HG02970 (cell line): ENCODE results near the gene MYL5.
"Not testable (repeated sequence)": the region's sequence is repeated elsewhere in the genome, so short reads cannot be mapped to it uniquely, and the experiment has no call there.

ENCODE experiments used
- ATAC-seq: cut with Tn5 transposase; IDR thresholded peaks from one replicate; pipeline ENCODE4 v1.9.1; 2021; ENCODE audit warnings: mild to moderate bottlenecking, moderate library complexity, moderate number of reproducible peaks; ENCODE audit not compliant: unreplicated experiment, low FRiP score

Gene MYL5

DNA sequence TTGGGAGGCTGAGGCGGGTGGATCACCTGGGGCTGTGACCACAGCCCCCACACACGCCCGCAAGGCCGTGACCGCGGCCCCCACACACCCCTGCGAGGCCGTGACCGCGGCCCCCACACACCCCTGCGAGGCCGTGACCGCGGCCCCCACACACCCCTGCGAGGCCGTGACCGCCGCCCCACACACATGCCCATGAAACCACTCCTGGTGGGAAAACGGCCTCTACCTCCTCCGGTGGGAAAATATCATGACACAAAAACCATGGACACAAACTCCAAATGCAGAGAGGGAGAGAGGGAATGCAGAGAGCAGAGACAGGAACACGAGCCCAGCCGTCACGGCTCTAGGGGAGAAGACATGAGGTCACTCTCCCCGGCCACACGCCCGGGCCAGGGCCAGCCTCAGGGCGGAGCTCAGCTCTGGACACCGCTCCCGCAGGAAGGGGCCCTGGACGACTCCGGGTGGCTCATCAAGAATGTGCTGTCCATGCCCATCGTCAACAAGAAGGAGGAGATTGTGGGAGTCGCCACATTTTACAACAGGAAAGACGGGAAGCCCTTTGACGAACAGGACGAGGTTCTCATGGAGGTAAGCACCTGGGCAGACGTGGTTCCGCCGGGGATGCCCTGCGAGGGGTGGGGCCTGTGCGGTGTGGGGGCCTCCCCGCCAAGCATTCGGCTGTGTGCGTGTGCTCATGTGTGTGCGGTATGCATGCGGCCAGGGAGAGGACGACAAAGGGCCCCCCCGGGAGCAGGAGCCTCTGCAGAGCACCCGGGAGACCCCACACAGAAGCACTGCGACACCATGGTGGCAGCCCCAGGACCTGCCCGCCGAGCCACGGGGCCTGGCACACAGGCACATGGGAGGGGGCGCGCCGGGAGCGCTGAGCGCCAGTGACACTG is 17.7 kb upstream of the MYL5 start:
- no peak for ATAC-seq

DNA sequence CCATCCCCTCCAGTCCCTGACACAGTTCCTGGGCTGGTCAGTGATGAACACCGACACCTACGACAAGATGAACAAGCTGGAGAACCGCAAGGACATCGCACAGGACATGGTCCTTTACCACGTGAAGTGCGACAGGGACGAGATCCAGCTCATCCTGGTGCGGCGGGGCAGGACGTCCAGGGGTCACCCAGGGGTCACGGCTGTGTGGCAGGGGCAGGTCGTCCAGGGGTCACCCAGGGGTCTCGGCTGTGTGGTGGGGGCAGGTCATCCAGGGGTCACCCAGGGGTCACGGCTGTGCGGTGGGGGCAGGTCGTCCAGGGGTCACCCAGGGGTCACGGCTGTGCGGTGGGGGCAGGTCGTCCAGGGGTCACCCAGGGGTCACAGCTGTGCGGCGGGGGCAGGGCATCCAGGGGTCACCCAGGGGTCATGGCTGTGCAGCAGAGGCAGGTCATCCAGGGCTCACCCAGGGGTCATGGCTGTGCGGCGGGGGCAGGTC is 17.0 kb upstream of the MYL5 start:
- ATAC-seq: no peak

DNA sequence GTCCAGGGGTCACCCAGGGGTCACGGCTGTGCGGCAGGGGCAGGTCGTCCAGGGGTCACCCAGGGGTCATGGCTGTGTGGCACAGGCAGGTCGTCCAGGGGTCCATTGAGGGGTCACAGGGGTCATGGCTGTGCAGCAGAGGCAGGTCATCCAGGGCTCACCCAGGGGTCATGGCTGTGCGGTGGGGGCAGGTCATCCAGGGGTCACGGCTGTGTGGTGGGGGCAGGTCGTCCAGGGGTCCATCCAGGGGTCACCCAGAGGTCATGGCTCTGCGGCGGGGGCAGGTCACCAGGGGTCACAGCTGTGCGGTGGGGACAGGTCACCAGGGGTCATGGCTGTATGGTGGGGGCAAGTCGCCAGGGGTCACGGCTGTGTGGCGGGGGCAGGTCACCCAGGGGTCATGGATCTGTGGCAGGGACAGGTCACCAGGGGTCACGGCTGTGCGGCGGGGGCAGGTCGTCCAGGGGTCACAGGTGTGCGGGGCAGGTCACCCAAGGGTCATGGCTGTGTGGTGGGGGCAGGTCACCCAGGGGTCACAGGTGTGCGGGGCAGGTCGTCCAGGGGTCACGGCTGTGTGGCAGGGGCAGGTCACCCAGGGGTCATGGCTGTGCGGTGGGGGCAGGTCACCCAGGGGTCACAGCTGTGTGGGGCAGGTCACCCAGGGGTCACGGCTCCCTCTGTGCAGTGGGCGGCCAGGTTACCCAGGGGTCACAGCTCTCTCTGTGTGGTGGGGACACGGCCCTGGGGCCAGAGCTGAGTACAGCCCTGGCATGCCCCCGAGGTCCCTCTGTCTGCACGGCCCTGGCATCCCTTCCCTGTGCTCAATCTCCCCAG is 16.3 kb upstream of the MYL5 start:
- no peak for ATAC-seq

DNA sequence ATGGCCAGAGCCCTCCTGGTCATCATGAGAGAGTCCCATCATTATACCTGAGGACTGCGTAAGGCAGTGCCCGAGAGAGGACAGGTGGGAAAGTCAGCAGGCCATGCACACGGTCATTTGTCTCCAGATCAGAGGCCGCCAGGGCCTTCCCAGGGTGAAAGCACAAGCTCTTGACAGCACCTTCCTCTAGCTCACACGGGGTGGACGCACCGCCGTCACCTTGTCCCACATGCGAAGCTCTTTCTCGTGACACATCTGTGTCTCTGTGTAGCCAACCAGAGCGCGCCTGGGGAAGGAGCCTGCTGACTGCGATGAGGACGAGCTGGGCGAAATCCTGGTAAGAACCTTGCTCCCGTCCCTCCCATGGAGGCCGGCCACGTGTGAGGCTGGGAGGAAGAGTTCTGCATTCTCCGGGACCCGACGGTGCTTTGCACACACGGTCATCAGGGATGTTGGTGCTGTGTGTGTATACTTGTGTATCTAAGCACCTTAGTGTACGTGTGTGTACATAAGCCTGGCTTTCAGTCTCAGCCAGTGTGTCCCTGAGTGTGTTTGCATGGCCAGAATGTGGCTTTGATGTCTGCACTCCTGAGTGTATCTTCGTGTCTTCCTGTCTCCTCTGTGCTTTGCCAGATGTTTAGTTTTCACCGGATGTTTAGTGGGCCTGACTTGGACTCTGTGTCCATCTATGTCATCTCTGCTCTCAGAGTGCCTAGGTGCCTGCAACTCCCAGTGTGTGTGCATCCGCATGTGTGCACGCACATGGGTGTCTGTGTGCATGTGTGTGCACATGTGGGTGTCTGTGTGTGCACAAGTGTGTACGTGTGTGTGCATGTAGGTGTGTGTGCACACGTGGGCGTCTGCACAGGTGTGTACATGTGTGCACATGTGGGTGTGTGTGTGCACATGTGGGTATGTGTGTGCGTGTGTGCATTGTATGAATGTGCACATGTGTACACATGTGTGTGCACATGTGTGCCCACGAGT is 15.4 kb upstream of the MYL5 start:
- no peak for ATAC-seq

DNA sequence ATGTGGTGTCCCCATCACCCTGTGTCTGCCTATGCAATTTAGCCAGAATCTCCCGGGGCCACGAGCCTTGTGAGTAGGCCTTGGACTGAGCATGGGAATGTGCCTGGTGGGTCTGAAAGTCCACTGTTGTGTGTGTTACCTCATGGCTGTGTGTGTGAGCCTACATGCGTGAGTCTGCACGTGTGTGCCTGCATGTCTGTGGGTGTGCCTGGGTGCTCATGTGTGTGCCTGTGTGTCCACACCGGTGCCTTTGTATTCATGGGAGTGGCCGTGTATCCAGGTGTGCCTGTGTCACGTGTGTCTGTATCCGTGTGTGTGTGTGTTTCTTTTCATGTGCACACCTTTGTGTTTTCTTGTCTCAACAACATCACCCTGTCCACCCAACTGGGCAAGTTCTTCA is 14.5 kb upstream of the MYL5 start:
- ATAC-seq: no peak

DNA sequence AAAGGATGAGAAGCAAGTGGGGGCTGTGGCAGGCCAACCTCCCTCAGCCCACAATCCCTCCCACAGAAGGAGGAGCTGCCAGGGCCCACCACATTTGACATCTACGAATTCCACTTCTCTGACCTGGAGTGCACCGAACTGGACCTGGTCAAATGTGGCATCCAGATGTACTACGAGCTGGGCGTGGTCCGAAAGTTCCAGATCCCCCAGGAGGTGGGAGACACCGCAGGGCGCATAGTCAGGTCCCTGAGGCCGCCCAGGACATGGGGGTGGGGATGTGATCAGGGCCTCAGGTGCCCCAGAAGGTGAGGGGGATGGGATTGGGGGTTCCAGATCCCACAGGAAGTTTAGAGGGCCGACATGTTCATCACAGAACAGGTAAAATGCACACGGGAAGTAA is 13.9 kb upstream of the MYL5 start:
- ATAC-seq: no peak

DNA sequence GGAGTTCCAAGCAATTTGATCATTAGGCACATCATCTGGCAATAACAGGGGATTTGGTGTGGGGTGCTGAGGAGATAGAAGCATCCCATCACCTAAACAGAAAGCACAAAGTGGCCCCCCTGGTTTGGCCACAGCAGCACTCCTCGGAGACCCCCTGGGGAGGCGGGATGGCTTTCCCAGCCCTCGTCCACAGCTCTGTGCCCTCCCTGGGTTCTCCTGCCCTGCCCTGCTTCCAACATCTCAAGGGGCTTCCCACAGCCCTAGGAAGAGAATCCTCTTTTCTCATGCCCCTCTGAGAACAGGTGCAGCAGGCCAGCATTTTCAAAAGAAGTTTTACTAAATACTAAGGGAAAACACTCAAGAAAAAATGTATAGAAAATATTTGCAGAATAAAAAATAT is 13.1 kb upstream of the MYL5 start:
- ATAC-seq: no peak

DNA sequence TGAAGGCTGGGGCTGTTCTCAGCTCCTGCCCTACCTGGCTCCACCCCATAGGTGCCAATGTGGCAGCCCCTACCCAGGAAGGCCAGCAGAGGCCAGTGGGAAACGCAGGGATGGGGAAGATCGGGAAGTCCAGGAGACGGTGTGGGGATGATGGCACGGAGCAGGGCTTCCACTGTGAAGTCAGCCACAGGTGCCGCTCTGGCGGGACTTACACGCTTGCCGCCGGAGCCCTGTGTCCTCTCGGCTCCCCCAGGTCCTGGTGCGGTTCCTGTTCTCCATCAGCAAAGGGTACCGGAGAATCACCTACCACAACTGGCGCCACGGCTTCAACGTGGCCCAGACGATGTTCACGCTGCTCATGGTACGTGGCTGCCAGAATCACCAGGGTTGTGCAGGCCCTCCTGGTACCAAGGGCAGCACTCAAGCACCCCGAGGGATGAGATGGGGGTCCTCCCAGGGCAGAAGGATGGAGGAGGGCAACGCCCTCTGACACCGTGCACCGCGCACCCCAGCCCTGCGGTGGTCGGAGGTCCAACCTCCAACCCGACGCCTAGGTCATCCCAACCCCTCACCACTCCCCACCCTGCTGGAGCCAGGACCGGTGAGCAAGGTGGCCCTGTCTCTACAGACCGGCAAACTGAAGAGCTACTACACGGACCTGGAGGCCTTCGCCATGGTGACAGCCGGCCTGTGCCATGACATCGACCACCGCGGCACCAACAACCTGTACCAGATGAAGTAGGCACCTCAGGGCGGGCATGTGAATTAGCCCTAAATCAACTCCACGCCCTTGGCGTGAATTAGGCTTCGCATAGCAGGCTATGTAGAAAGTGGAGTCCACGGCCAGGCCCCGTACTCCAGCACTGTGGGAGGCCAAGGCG is 12.2 kb upstream of the MYL5 start:
- ATAC-seq: no peak

DNA sequence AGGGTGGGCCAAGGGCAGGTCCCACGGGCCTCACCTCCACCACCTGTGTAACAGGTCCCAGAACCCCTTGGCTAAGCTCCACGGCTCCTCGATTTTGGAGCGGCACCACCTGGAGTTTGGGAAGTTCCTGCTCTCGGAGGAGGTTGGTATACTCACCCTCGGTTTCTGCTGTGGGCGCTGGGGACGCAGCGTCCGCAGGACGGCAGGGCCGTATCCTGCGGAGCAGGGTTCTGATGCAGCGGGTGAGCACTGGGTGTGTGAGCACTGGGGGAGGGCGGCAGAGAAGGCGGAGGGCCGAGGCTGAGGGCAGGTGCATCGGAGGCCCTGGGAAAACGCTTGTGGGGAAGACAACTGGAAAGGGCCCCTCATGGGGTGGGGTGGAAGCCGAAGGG is 11.3 kb upstream of the MYL5 start:
- no peak for ATAC-seq

DNA sequence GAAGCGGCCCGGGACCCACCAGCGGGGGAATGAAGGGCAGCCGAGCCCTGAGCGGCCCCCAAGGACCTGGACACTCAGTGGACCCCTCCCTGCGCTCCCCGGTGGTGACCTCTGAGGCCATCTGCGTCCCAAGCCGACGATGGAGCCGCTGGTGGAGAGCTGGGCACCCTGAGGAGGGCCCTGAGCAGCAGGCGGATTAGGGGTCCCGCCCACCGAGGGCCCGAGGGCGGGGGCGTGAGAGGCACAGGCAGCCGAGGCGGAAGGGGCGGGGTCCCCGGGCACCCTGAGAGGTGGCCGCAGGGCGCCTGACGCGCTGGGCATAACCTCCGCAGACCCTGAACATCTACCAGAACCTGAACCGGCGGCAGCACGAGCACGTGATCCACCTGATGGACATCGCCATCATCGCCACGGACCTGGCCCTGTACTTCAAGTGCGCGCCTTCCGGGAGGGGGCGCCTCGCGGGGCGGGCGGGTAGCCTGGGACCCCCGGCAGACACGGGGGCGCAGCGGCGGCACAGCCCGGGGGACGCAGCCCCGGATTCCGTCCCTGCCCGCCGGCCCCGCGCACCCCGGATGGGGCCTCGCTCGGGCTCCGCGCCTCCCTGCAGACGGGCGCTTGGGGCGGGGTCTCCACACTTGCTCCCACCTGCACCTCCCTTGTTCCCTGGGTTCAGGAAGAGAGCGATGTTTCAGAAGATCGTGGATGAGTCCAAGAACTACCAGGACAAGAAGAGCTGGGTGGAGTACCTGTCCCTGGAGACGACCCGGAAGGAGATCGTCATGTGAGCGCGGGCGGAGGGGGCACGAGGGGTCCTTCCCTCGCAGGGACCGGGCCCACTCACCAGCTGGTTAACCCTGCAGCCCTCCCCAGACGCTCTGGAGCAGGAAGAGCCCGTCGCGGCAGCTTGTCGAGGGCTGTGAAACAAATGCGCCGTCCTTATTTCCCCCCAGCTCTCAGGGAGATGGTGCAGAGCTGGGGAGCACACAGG is 10.6 kb upstream of the MYL5 start:
- ATAC-seq: no peak

DNA sequence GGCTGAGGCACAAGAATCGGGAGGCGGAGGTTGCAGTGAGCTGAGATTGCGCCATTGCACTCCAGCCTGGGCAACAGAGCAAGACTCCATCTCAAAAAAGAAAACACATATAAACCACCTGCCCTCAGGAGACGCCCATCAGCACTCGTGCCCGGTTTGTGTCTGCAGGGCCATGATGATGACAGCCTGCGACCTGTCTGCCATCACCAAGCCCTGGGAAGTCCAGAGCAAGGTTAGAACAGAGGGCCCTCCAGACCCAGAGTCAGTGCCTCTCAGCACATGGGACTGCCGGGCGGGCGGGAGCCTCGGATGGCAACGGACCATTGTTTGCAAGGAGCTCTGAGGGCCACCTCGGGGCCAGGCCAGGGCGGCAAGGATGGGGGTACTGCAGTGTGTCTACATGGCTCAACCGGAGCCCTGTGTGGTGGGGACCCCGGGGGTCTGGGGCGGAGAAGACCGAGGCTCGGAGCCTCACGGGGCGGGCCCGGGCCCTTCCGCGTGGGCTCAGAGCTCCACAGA is 9.6 kb upstream of the MYL5 start:
- ATAC-seq: no peak

DNA sequence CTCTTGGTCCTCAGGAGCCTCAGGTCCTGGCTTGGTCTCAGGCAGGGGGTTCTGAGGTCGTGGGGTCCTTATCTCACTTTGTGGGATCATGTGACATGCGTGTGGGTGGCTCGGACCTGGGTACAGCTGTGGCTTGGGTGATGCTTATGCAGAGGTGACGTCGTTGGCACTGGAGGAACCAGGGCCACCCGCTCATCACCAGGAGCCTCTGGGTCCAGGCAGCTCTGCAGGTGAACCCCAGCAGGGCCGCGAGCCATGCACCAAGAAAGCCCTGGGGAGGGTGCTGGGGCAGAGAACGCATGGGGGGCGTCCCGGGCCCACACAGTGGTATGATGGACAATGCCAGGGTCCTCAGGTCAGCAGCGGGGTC is 9.0 kb upstream of the MYL5 start:
- ATAC-seq: no peak

DNA sequence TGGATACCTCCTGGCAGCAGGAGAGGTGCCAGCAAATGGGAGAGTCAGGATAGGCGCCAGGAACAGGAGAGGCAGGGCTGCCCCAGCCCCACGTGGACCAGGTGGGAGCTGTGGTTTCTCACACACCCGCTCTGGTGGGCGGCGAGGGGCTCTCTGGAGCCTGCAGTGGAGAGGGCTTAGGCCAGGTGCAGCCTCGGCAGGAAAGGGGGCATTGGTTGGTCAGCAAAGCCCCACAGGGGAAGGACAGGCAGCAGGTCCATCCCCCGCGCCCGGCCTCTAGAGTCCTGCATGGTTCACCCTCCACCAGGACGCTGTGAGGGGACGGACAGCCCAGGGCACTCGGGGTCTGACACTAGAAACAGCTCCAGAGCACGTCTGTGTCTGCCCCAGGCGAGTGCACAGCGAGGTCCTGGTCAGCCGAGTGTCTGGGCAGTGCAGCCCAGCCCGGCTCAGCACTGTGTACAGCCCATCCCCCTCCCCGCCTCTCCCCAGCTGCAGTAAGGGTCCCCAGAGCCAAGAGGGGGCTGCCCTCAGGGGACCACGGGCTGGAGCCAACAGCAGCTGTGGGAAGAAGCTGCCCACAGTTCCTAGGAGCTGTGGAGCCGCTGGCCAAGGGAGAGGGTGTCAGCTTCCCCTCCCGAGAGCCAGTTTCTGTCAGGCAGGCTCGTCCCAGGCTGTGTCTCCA is 8.4 kb upstream of the MYL5 start:
- ATAC-seq: no peak

DNA sequence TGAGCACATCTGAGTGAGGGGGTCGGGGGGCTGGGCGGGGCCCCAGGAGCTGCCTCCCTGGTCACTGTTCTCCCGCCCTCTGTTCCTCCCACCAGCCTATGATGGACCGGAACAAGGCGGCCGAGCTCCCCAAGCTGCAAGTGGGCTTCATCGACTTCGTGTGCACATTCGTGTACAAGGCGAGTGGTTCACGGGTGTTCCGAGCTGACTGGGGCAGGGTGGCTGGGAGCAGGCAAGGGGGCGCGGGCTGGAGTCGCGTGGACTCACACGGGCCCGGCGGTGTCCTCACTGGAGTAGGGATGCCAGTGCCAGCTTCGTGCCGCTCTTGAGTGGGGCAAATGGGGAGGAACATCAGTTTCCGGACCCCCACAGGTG is 7.9 kb upstream of the MYL5 start:
- no peak for ATAC-seq

DNA sequence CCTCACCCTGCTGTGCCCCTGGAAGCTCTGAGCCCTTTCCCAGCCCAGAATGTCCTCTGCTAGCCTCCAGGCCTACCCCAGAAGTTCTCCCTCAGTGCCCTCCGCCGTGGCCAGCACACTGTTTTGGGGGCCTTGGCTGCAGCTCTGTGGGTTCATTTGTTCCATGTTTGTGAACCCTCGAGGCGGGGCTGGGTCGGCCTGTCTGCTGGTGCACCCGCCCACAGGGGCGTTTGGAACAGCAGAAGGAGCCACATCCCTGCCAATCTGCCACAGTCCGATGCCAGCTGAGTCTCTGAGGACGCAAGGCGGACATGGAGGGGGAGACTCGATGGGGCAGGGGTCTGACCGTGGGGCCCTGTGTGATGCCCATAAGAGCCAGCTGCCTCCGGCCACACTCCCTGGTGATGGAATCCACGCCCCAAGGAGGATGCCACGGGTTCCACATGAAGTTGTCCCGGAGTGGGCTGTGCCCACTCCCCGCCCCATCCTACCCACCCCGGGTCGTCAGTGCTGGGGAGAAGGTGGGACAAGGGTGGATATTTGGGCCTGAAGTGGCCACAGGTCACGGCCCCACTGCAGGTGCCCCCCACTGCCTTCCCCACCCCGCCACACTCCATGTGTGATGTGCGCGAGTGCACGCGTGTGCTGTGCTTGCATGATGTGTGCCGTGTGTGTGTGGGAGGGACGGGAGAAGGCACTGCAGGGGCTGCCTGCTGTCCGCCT is 7.4 kb upstream of the MYL5 start:
- no peak for ATAC-seq

DNA sequence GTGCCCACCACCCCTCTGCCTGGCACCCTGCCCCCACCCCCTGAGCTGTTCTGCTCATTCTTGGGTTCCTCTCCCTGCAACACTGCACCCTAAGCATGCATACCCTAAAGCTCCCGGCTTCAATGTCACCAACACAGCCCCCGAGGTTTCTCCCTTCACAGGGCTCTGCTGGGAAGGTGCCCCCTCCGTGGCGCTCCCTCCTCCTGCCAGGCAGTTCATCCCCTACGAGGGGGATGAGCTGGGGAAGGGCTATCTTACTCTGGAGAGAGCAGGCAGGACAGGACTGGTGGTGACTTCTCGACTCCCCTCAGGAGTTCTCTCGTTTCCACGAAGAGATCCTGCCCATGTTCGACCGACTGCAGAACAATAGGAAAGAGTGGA is 6.8 kb upstream of the MYL5 start:
- ATAC-seq: no peak

DNA sequence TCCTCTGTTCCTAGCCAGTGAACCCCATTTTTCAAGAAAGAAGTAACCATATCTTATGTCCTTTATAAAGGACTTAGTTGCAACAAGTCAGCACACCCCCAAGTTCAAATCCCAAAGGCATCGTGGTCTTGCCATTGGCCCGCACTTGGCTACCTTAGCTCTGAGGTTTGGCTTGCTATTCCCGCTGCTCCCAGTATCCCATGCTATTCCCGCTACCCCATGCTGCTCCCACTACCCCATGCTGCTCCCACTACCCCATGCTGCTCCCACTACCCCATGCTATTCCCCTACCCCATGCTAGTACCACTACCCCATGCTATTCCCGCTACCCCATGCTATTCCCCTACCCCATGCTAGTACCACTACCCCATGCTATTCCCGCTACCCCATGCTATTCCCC is 6.1 kb upstream of the MYL5 start:
- not testable (repeated sequence) for ATAC-seq
